ENCODE results near the gene ZNF30.

DNA sequence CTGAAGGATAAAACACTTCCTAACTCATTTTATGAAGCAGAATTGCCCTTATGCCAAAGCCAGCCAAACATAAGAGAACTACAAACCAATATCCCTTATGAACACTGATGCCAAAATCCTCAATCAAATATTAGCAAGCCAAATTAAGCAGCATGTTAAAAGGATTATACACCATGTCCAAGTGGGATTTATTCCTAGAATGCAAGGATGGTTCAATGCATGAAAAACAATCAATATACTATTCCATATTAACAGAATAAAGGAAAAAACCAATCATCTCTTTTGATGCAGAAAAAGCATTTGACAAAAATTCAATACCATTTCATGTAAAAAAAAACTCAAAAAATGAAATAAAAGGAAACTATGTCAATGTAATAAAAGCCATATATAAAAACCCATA lies 26.4 kb downstream of the ZNF30 start:
- TF ChIP-seq POLR2A (IDR thresholded peaks at IDR 0.05; ENCODE audit: low read depth, low read length): no peak
- no peak for TF ChIP-seq POLR2AphosphoS5 (IDR thresholded peaks at IDR 0.05; ENCODE audit: low read depth, low read length)
- no peak for TF ChIP-seq TAF1 (IDR thresholded peaks at IDR 0.05; ENCODE audit: low read depth, low read length)
